Measurements from ENCODE around the gene EEFSEC.

The EEFSEC gene

GRCh38 chr3:128245460-128245859 is 92.2 kb downstream of the EEFSEC start:
- no peak for DNase-seq

GRCh38 chr3:128247666-128248409 is 94.6 kb downstream of the EEFSEC start:
- DNase-seq: no peak

GRCh38 chr3:128252083-128252482 is 98.8 kb downstream of the EEFSEC start:
- DNase-seq: no peak

- DNase-seq: no peak
These were observed 99.9 kb downstream of the EEFSEC start for GRCh38 chr3:128253150-128253549.

- DNase-seq: no peak
These were observed 100.8 kb downstream of the EEFSEC start for GRCh38 chr3:128254066-128254590.

GRCh38 chr3:128254967-128255366 is 101.7 kb downstream of the EEFSEC start:
- DNase-seq: no peak

- DNase-seq: no peak
These were observed 102.8 kb downstream of the EEFSEC start for GRCh38 chr3:128256131-128256530.

- no peak for DNase-seq
These were observed 104.4 kb downstream of the EEFSEC start for GRCh38 chr3:128257632-128258031.

GRCh38 chr3:128260275-128260674 is 107.0 kb downstream of the EEFSEC start:
- DNase-seq: no peak

GRCh38 chr3:128262457-128262856 is 109.2 kb downstream of the EEFSEC start:
- DNase-seq: no peak

- no peak for DNase-seq
These were observed 109.8 kb downstream of the EEFSEC start for GRCh38 chr3:128263118-128263517.

GRCh38 chr3:128263946-128264345 is 110.7 kb downstream of the EEFSEC start:
- no peak for DNase-seq

- peak; percentile 69 for DNase-seq
These were observed 113.2 kb downstream of the EEFSEC start for GRCh38 chr3:128266453-128266852.

- DNase-seq: no peak
These were observed 114.3 kb downstream of the EEFSEC start for GRCh38 chr3:128267541-128267940.

GRCh38 chr3:128269006-128269775 is 115.9 kb downstream of the EEFSEC start:
- no peak for DNase-seq

- no peak for DNase-seq
These were observed 116.5 kb downstream of the EEFSEC start for GRCh38 chr3:128269796-128270195.

- no peak for DNase-seq
These were observed 117.5 kb downstream of the EEFSEC start for GRCh38 chr3:128270559-128271492.

GRCh38 chr3:128271536-128272332 is 118.5 kb downstream of the EEFSEC start:
- no peak for DNase-seq

- DNase-seq: no peak
These were observed 120.0 kb downstream of the EEFSEC start for GRCh38 chr3:128273109-128273840.

GRCh38 chr3:128273841-128274573 is 120.7 kb downstream of the EEFSEC start:
- DNase-seq: no peak

- DNase-seq: no peak
These were observed 121.6 kb downstream of the EEFSEC start for GRCh38 chr3:128274837-128275236.

Data from NCI-H2029 (cell line).